Germinal center (tissue), 1 donor: ENCODE measurements around the gene ADGRE1.

Experiments used
- DNase-seq: peaks from one replicate; pipeline ENCODE4 v3.0.0; 2012; ENCODE audit warnings: mixed read lengths, low spot score

The ADGRE1 gene

GRCh38 chr19:6955082-6955481, 67.7 kb downstream of the ADGRE1 start:
- no peak for DNase-seq

DNA sequence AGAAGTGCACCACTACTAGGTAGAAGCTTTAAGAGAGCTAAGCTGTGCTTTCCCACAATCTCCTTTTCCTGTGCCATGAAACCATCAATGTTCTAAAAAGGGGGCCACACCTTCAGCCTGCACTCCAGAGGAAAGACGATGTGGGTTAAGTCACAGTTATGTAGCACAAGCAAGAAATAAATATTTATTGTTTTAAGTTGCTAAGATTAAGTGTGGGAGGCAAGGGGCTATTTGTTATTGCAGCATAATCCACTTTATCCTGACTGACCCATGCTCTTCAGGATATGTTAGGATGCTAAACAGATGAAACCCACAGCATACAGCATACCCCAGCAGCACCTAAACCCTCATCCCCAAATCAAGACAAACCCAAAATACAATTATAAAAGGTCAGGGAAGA, 69.2 kb downstream of the ADGRE1 start:
- no peak for DNase-seq

DNA sequence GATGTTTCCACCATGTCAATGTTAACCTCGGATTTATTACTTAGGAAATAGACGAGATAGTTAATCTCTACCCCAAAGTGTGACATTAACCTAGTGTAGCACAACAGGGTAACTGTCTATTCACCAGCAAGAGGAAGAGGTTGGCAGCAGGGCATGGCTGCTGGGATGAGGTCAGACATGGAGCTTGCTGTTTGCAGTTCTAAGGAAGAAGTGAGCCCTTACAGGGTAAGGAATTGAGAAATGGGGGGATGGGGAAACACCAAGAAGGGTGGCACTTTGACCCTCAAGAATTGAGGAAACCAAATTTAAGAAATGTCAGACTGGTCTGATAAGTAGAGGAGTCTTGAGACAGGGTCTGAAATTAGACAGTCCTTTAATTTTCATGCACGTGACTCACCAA, 71.4 kb downstream of the ADGRE1 start:
- no peak for DNase-seq

GRCh38 chr19:6963244-6963852, 76.0 kb downstream of the ADGRE1 start:
- DNase-seq, result no peak

- DNase-seq, result peak; percentile 24
Observed at GRCh38 chr19:6963937-6964336, 76.6 kb downstream of the ADGRE1 start.

DNA sequence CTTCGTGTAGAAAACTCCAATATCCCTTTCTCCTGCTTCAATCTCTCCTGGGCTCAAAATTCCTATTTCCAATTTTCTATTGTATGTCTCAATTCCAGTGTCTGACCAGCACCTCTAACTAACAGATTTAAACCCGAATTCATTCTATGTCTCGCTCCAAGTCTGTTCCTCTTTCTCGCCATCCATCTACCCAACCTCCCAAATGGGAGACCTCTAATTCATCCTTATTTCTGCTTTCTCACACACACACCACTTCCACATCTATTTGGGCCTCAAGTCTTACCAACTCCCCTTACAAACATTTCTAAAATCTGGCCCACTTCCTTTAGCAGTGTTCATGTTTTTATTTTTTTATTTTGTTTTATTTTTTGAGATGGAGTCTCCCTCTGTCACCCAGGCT, 80.6 kb downstream of the ADGRE1 start:
- DNase-seq, result no peak

DNA sequence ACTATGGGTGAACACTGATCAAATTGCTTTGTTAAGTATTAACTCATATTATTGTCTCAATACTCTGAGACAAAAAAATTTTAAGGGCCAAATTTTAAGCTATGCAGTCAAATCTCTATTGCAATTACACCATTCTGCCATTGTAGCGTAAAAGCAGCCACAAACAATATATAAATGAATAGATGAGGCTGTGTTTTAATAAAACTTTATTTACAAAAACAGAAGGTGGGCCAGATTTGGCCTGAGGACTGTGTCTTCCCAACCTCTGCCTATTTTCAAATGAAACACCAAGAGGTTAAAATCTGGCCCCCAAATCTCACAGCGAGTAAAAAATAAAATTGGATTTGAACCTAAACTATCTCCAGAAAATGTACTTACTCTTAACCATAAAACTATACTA, 82.1 kb downstream of the ADGRE1 start:
- DNase-seq, result no peak

- DNase-seq, result no peak
Observed at GRCh38 chr19:6970021-6970420, 82.6 kb downstream of the ADGRE1 start.

DNA sequence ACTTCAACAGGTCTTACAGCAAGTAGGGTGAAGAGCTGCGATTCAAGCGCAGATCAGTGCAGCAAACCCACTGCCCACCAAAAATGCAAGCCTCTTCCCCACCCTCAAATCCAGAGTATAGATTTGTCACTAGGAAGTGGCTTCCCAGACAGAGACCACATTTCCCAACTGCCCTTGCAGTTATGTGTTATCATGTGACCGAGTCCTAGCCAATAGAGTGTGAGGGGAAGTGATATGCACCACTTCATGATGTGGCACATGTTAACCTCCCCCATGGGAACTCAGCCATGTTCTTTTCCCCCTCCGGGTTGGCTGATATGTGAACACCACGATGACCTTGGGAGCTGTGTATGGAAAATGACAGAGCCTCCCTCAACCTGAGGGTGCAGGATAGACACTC, 83.1 kb downstream of the ADGRE1 start:
- DNase-seq, result peak; percentile 15

- no peak for DNase-seq
Observed at GRCh38 chr19:6971366-6971765, 84.0 kb downstream of the ADGRE1 start.

DNA sequence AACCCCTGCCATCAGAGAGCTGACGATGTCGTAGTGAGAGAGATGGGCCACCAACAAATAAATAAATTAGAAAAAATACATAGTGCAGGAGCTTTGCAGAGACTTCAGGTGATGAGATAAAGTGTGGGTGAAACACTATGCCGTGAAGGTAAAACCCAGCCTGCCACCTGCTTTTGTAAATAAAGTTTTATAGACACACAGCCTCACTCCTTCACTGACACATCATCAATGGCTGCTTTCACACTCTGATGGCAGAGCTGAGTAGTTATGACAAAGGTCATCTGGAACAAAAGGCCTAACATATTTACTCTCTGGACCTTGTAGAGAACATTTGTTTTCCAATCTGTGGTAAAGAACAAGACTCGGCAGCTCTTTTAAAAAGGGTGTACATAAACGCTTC, 88.8 kb downstream of the ADGRE1 start:
- DNase-seq, result no peak

- DNase-seq, result no peak
Observed at GRCh38 chr19:6979399-6979798, 92.0 kb downstream of the ADGRE1 start.

- DNase-seq, result no peak
Observed at GRCh38 chr19:6983448-6983847, 96.1 kb downstream of the ADGRE1 start.

GRCh38 chr19:6987850-6988249, 100.5 kb downstream of the ADGRE1 start:
- no peak for DNase-seq

DNA sequence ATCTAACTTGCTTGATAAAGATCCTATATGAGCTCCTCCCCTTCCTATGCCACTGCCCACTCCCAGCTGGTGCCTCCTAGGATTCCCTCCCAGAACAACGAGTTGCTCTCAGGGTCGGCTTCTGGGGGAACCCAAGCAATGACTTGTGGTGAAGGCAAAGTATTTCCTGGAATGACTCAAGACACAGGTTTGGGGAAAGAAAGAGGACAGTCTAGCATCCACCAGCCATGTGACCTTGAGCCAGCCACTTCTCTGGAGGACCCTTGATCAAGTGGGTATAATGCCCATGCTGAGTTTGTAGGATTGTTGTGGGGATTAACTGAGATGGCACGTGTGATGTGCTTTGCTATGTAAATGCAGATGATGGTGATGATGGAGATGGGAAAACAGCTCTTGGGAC, 100.9 kb downstream of the ADGRE1 start:
- DNase-seq, result no peak
